HepG2 (cell line): ENCODE measurements around the gene SLC25A45. TPM values are rescaled to one million over a fixed set of nuclear protein-coding genes. Genes with fewer than 3 reads are reported as not detected.
A peak's percentile ranks its signal among the peaks of the same experiment; 100 is the strongest.

ENCODE experiments used
- BHLHE40 ChIP-seq: IDR thresholded peaks from 2 replicates; pipeline ENCODE4 v1.6.1; 2011; ENCODE audit warnings: low read length, improper control_type of control experiment
- DR1 ChIP-seq: sonication (generic); formaldehyde crosslinking; IDR thresholded peaks from 2 replicates; pipeline ENCODE4 v1.8.0; 2021; ENCODE audit warnings: mild to moderate bottlenecking, missing genetic modification reagents, inconsistent platforms
- HOXA7 ChIP-seq: sonication (generic); formaldehyde crosslinking; IDR thresholded peaks from 2 replicates; pipeline ENCODE4 v1.8.1; 2022; ENCODE audit warnings: mild to moderate bottlenecking, missing genetic modification reagents, moderate library complexity
- LCORL ChIP-seq, 2 experiments: fragments of 450-650 bp in 1 of 2; sonication (generic) in 1 of 2; formaldehyde crosslinking in 1 of 2; IDR thresholded peaks; 2 replicates each; pipeline versions ENCODE4 v1.5.0 to v1.6.1; 2017 to 2020; ENCODE audit warnings: antibody characterized with exemption in 1 of 2, missing genetic modification reagents in 1 of 2
- MATR3 ChIP-seq: sonication (generic); formaldehyde crosslinking; IDR thresholded peaks from 2 replicates; pipeline ENCODE4 v1.4.0; 2020; ENCODE audit warnings: missing genetic modification reagents
- RBM39 ChIP-seq: fragments of 200-400 bp; formaldehyde crosslinking; IDR thresholded peaks from one replicate; pipeline ENCODE4 v1.6.1; 2018; ENCODE audit warnings: antibody characterized with exemption, mild to moderate bottlenecking, low read depth, low read length; ENCODE audit not compliant: poor library complexity, severe bottlenecking
- SSRP1 ChIP-seq: IDR thresholded peaks from 2 replicates; pipeline ENCODE4 v1.6.1; 2016; ENCODE audit warnings: control low read depth
- ZNF232 ChIP-seq: sonication (generic); formaldehyde crosslinking; IDR thresholded peaks from 2 replicates; pipeline ENCODE4 v1.4.0; 2020; ENCODE audit warnings: missing genetic modification reagents, borderline replicate concordance
- ZNF234 ChIP-seq: sonication (generic); formaldehyde crosslinking; conservative IDR thresholded peaks from 2 replicates; pipeline ENCODE4 v1.5.1; 2020; ENCODE audit warnings: mild to moderate bottlenecking, missing genetic modification reagents
- ZNF329 ChIP-seq: sonication (generic); formaldehyde crosslinking; IDR thresholded peaks from 2 replicates; pipeline ENCODE4 v1.9.0; 2021; ENCODE audit warnings: low read depth, mild to moderate bottlenecking, missing genetic modification reagents
- ZNF337 ChIP-seq: sonication (generic); formaldehyde crosslinking; IDR thresholded peaks from 2 replicates; pipeline ENCODE4 v1.5.1; 2020; ENCODE audit warnings: missing genetic modification reagents, low read depth, mild to moderate bottlenecking, borderline replicate concordance
- ZNF432 ChIP-seq: sonication (generic); formaldehyde crosslinking; IDR thresholded peaks from 2 replicates; pipeline ENCODE4 v1.5.0; 2020; ENCODE audit warnings: missing genetic modification reagents, mild to moderate bottlenecking, borderline replicate concordance
- ZNF468 ChIP-seq: sonication (generic); formaldehyde crosslinking; IDR thresholded peaks from 2 replicates; pipeline ENCODE4 v1.8.0; 2022; ENCODE audit warnings: mild to moderate bottlenecking, moderate library complexity, missing genetic modification reagents
- ZNF570 ChIP-seq: sonication (generic); formaldehyde crosslinking; IDR thresholded peaks from 2 replicates; pipeline ENCODE4 v1.4.0; 2020; ENCODE audit warnings: mild to moderate bottlenecking, missing genetic modification reagents, borderline replicate concordance
- ZNF605 ChIP-seq: sonication (generic); formaldehyde crosslinking; IDR thresholded peaks from 2 replicates; pipeline ENCODE4 v1.8.0; 2022; ENCODE audit warnings: mild to moderate bottlenecking, missing genetic modification reagents
- ZNF713 ChIP-seq: sonication (generic); formaldehyde crosslinking; IDR thresholded peaks from 2 replicates; pipeline ENCODE4 v1.4.0; 2020; ENCODE audit warnings: mild to moderate bottlenecking, missing genetic modification reagents
- polyA plus RNA-seq, 8 experiments: library from polyadenylated mRNA; depleted of rRNA in 3 of 8; stranded (reverse) in 7 of 8; unstranded in 1 of 8; fragments of >200 nt; fragmentation: Illumina TruSeq in 4 of 8; extraction: Trizol in 4 of 8; gene quantifications; 2 replicates each; pipeline versions ENCODE4 v1.2.1 to v1.2.3, GENCODE V29; 2011 to 2016; ENCODE audit warnings: low read depth in 4 of 8, missing spikeins in 1 of 8, mixed read lengths in 1 of 8; ENCODE audit not compliant: insufficient read depth in 1 of 8
- total RNA-seq, 5 experiments: library from RNA; depleted of rRNA; stranded (reverse); fragments of >200 nt; fragmentation: Illumina TruSeq; extraction: Trizol; gene quantifications; 2 replicates each; pipeline ENCODE4 v1.2.3, GENCODE V29; 2016; ENCODE audit warnings: low read depth in 1 of 5
- TF ChIP-seq, protein P1 (sequence below): sonication (generic); formaldehyde crosslinking; IDR thresholded peaks from 2 replicates; pipeline ENCODE4 v1.8.0; 2022; ENCODE audit warnings: mild to moderate bottlenecking, missing genetic modification reagents, moderate library complexity
- TF ChIP-seq, protein P2 (sequence below): sonication (generic); formaldehyde crosslinking; conservative IDR thresholded peaks from 2 replicates; pipeline ENCODE4 v1.5.0; 2020; ENCODE audit warnings: missing genetic modification reagents
- TF ChIP-seq, protein P3 (sequence below): sonication (generic); formaldehyde crosslinking; IDR thresholded peaks from 2 replicates; pipeline ENCODE4 v1.5.0; 2020; ENCODE audit warnings: mild to moderate bottlenecking, missing genetic modification reagents
- TF ChIP-seq, protein P4 (sequence below): sonication (generic); formaldehyde crosslinking; IDR thresholded peaks from 2 replicates; pipeline ENCODE4 v1.5.0; 2020; ENCODE audit warnings: missing genetic modification reagents, mild to moderate bottlenecking, borderline replicate concordance
- TF ChIP-seq, protein P5 (sequence below): sonication (generic); formaldehyde crosslinking; IDR thresholded peaks from 2 replicates; pipeline ENCODE4 v1.4.0; 2020; ENCODE audit warnings: missing genetic modification reagents, borderline replicate concordance

The SLC25A45 gene
- total and polyA plus RNA-seq, 2 of the 13 experiments (the other 11 are each of a cell fraction or from before 2014, with no cell fraction given): 1.2 to 3.4 TPM

DNA sequence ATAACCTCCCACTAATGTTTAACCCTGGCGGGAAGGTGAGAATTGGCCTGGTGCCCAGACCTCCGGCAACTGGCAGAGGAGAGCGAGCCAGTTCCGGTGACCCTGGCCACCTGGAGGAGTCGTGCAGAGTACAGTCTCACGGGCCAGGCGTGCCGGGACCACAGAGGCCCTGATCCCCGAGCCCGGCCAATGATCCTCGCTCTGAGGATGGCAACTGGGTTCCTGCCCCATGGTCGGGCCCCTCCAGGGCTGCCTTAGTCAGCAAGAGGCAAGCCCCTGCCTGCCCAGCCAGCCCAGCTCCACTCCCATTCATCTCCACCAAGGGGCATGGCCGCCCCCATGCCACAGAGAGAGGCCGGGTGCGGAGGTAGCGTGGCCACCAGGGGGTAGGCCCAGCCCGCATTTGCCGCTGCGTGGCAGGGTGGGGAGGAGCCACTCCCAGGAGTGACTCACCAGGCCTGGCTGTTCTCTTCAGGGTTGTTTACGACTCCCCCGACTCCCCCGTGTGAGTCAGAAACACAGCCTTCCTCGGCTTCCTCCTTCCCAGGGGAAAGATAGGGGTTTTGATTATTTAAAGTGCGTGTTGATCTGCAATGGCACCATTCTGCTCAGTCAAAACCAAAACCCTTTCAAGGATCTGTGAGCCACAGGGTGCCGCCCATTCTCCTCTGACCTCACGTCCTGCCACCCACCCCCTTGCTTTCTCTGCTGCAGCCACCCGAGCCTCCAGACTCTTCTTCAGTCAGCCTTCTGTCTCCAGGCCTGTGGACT is at the start of gene SLC25A45 (continued):
- TF ChIP-seq ZNF329 (CRISPR knock-in tag) (peak; percentile 19), ZNF432 (no peak), ZNF337 (CRISPR knock-in tag) (peak; percentile 54; the same call in 1 of the 2 replicates), RBM39 (peak; percentile 78), ZNF234 (CRISPR knock-in tag) (no peak), ZNF713 (no peak), ZNF232 (CRISPR knock-in tag) (0 out of 2 replicates have a peak, but pooled peaks have one; percentile 0), ZNF468 (CRISPR knock-in tag) (no peak), DR1 (CRISPR knock-in tag) (no peak), ZNF570 (no peak; the same call in 1 of the 2 replicates), ZNF605 (CRISPR knock-in tag) (peak; percentile 97), BHLHE40 (peak; percentile 89), LCORL (IDR thresholded peaks at IDR 0.05) (no peak), LCORL (CRISPR knock-in tag; IDR thresholded peaks at IDR 0.05) (peak; percentile 83; the same call in 1 of the 2 replicates), HOXA7 (CRISPR knock-in tag) (no peak), MATR3 (CRISPR knock-in tag) (no peak), SSRP1 (CRISPR knock-in tag) (no peak)
- TF ChIP-seq, protein P1, sequence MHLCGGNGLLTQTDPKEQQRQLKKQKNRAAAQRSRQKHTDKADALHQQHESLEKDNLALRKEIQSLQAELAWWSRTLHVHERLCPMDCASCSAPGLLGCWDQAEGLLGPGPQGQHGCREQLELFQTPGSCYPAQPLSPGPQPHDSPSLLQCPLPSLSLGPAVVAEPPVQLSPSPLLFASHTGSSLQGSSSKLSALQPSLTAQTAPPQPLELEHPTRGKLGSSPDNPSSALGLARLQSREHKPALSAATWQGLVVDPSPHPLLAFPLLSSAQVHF (CRISPR knock-in tag): no peak
- TF ChIP-seq, protein P2, sequence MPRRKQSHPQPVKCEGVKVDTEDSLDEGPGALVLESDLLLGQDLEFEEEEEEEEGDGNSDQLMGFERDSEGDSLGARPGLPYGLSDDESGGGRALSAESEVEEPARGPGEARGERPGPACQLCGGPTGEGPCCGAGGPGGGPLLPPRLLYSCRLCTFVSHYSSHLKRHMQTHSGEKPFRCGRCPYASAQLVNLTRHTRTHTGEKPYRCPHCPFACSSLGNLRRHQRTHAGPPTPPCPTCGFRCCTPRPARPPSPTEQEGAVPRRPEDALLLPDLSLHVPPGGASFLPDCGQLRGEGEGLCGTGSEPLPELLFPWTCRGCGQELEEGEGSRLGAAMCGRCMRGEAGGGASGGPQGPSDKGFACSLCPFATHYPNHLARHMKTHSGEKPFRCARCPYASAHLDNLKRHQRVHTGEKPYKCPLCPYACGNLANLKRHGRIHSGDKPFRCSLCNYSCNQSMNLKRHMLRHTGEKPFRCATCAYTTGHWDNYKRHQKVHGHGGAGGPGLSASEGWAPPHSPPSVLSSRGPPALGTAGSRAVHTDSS (CRISPR knock-in tag): no peak
- TF ChIP-seq, protein P3, sequence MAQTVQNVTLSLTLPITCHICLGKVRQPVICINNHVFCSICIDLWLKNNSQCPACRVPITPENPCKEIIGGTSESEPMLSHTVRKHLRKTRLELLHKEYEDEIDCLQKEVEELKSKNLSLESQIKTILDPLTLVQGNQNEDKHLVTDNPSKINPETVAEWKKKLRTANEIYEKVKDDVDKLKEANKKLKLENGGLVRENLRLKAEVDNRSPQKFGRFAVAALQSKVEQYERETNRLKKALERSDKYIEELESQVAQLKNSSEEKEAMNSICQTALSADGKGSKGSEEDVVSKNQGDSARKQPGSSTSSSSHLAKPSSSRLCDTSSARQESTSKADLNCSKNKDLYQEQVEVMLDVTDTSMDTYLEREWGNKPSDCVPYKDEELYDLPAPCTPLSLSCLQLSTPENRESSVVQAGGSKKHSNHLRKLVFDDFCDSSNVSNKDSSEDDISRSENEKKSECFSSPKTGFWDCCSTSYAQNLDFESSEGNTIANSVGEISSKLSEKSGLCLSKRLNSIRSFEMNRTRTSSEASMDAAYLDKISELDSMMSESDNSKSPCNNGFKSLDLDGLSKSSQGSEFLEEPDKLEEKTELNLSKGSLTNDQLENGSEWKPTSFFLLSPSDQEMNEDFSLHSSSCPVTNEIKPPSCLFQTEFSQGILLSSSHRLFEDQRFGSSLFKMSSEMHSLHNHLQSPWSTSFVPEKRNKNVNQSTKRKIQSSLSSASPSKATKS (CRISPR knock-in tag): peak; percentile 98; the same call in 1 of the 2 replicates
- TF ChIP-seq, protein P4, sequence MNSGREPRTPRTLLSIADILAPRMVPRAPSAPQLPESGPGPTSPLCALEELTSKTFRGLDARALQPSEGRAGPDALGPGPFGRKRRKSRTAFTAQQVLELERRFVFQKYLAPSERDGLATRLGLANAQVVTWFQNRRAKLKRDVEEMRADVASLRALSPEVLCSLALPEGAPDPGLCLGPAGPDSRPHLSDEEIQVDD (CRISPR knock-in tag): no peak; the same call in 1 of the 2 replicates
- TF ChIP-seq, protein P5, sequence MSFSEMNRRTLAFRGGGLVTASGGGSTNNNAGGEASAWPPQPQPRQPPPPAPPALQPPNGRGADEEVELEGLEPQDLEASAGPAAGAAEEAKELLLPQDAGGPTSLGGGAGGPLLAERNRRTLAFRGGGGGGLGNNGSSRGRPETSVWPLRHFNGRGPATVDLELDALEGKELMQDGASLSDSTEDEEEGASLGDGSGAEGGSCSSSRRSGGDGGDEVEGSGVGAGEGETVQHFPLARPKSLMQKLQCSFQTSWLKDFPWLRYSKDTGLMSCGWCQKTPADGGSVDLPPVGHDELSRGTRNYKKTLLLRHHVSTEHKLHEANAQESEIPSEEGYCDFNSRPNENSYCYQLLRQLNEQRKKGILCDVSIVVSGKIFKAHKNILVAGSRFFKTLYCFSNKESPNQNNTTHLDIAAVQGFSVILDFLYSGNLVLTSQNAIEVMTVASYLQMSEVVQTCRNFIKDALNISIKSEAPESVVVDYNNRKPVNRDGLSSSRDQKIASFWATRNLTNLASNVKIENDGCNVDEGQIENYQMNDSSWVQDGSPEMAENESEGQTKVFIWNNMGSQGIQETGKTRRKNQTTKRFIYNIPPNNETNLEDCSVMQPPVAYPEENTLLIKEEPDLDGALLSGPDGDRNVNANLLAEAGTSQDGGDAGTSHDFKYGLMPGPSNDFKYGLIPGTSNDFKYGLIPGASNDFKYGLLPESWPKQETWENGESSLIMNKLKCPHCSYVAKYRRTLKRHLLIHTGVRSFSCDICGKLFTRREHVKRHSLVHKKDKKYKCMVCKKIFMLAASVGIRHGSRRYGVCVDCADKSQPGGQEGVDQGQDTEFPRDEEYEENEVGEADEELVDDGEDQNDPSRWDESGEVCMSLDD (CRISPR knock-in tag): no peak
